ENCODE results near the gene ANO8.
"Not testable (repeated sequence)": the region's sequence is repeated elsewhere in the genome, so short reads cannot be mapped to it uniquely, and the experiment has no call there.

ANO8 gene

GRCh38 chr19:17300992-17301619 lies 33.5 kb downstream of the ANO8 start:
- Histone ChIP-seq H3K27me3 (ENCODE audit: control insufficient read depth, insufficient read depth, low read length, poor library complexity, severe bottlenecking) (no peaks in the 10 kb centered on the region), H3K4me1 (ENCODE audit: control insufficient read depth, insufficient read depth, low read length) (peaks cover 6% of the 10 kb centered on the region), H3K36me3 (ENCODE audit: control insufficient read depth, insufficient read depth, low read length) (peaks cover 12% of the 10 kb centered on the region), H3K4me3 (ENCODE audit: insufficient read depth, low read depth, low read length) (no peak overlapping the region), H3K9me3 (ENCODE audit: control insufficient read depth, low read length) (no peaks in the 10 kb centered on the region), H3K27ac (ENCODE audit: insufficient read depth, low read depth, low read length, poor library complexity, severe bottlenecking) (no peak overlapping the region)
- WGBS, 2 experiments: 94 to 95% methylated on average over 51 of the region's 51 CpGs

GRCh38 chr19:17296976-17297375 lies 37.7 kb downstream of the ANO8 start:
- Histone ChIP-seq H3K4me3 (ENCODE audit: insufficient read depth, low read depth, low read length) (no peak overlapping the region), H3K27ac (ENCODE audit: insufficient read depth, low read depth, low read length, poor library complexity, severe bottlenecking) (no peak overlapping the region), H3K27me3 (ENCODE audit: control insufficient read depth, insufficient read depth, low read length, poor library complexity, severe bottlenecking) (no peaks in the 10 kb centered on the region), H3K9me3 (ENCODE audit: control insufficient read depth, low read length) (no peaks in the 10 kb centered on the region), H3K4me1 (ENCODE audit: control insufficient read depth, insufficient read depth, low read length) (no peaks in the 10 kb centered on the region), H3K36me3 (ENCODE audit: control insufficient read depth, insufficient read depth, low read length) (peaks cover 19% of the 10 kb centered on the region)
- WGBS, 2 experiments: 95% methylated on average over 6 of the region's 6 CpGs

GRCh38 chr19:17296273-17296672 lies 38.4 kb downstream of the ANO8 start:
- WGBS, 2 experiments: 88 to 93% methylated on average over 4 of the region's 4 CpGs
- Histone ChIP-seq H3K27ac (ENCODE audit: insufficient read depth, low read depth, low read length, poor library complexity, severe bottlenecking) (no peak overlapping the region), H3K36me3 (ENCODE audit: control insufficient read depth, insufficient read depth, low read length) (peaks cover 19% of the 10 kb centered on the region), H3K9me3 (ENCODE audit: control insufficient read depth, low read length) (no peaks in the 10 kb centered on the region), H3K4me1 (ENCODE audit: control insufficient read depth, insufficient read depth, low read length) (no peaks in the 10 kb centered on the region), H3K4me3 (ENCODE audit: insufficient read depth, low read depth, low read length) (no peak overlapping the region), H3K27me3 (ENCODE audit: control insufficient read depth, insufficient read depth, low read length, poor library complexity, severe bottlenecking) (no peaks in the 10 kb centered on the region)

- H3K9me3 ChIP-seq (ENCODE audit: control insufficient read depth, low read length); H3K27me3 ChIP-seq (ENCODE audit: control insufficient read depth, insufficient read depth, low read length, poor library complexity, severe bottlenecking); H3K4me3 ChIP-seq (ENCODE audit: insufficient read depth, low read depth, low read length); H3K4me1 ChIP-seq (ENCODE audit: control insufficient read depth, insufficient read depth, low read length); H3K27ac ChIP-seq (ENCODE audit: insufficient read depth, low read depth, low read length, poor library complexity, severe bottlenecking): not testable (repeated sequence)
- 94% methylated on average over 6 of the region's 6 CpGs for WGBS, 2 experiments
- peaks cover 19% of the 10 kb centered on the region for H3K36me3 ChIP-seq (ENCODE audit: control insufficient read depth, insufficient read depth, low read length)
Observed at GRCh38 chr19:17295551-17295950, 39.1 kb downstream of the ANO8 start.

- Histone ChIP-seq H3K36me3 (ENCODE audit: control insufficient read depth, insufficient read depth, low read length) (peaks cover 19% of the 10 kb centered on the region), H3K4me3 (ENCODE audit: insufficient read depth, low read depth, low read length) (no peak overlapping the region), H3K9me3 (ENCODE audit: control insufficient read depth, low read length) (no peaks in the 10 kb centered on the region), H3K27me3 (ENCODE audit: control insufficient read depth, insufficient read depth, low read length, poor library complexity, severe bottlenecking) (no peaks in the 10 kb centered on the region), H3K4me1 (ENCODE audit: control insufficient read depth, insufficient read depth, low read length) (no peaks in the 10 kb centered on the region), H3K27ac (ENCODE audit: insufficient read depth, low read depth, low read length, poor library complexity, severe bottlenecking) (no peak overlapping the region)
- WGBS, 2 experiments: 86 to 89% methylated on average over 48 of the region's 48 CpGs
Observed at GRCh38 chr19:17294051-17294891, 40.4 kb downstream of the ANO8 start.

- no peaks in the 10 kb centered on the region for H3K4me1 ChIP-seq (ENCODE audit: control insufficient read depth, insufficient read depth, low read length)
- peaks cover 18% of the 10 kb centered on the region for H3K36me3 ChIP-seq (ENCODE audit: control insufficient read depth, insufficient read depth, low read length)
- no peak overlapping the region for H3K27ac ChIP-seq (ENCODE audit: insufficient read depth, low read depth, low read length, poor library complexity, severe bottlenecking)
- H3K9me3 ChIP-seq (ENCODE audit: control insufficient read depth, low read length): no peaks in the 10 kb centered on the region
- no peaks in the 10 kb centered on the region for H3K27me3 ChIP-seq (ENCODE audit: control insufficient read depth, insufficient read depth, low read length, poor library complexity, severe bottlenecking)
- WGBS, 2 experiments: 93 to 94% methylated on average over 14 of the region's 14 CpGs
- no peak overlapping the region for H3K4me3 ChIP-seq (ENCODE audit: insufficient read depth, low read depth, low read length)
Observed at GRCh38 chr19:17293605-17294004, 41.0 kb downstream of the ANO8 start.

GRCh38 chr19:17292301-17293074 lies 42.2 kb downstream of the ANO8 start:
- peak overlapping the region; percentile 41 for H3K4me3 ChIP-seq (ENCODE audit: insufficient read depth, low read depth, low read length)
- H3K27me3 ChIP-seq (ENCODE audit: control insufficient read depth, insufficient read depth, low read length, poor library complexity, severe bottlenecking): no peaks in the 10 kb centered on the region
- 3% methylated on average over 46 of the region's 46 CpGs for WGBS, 2 experiments
- peak overlapping the region; percentile 89 for H3K27ac ChIP-seq (ENCODE audit: insufficient read depth, low read depth, low read length, poor library complexity, severe bottlenecking)
- H3K9me3 ChIP-seq (ENCODE audit: control insufficient read depth, low read length): no peaks in the 10 kb centered on the region
- no peaks in the 10 kb centered on the region for H3K4me1 ChIP-seq (ENCODE audit: control insufficient read depth, insufficient read depth, low read length)
- H3K36me3 ChIP-seq (ENCODE audit: control insufficient read depth, insufficient read depth, low read length): peaks cover 11% of the 10 kb centered on the region

GRCh38 chr19:17289489-17289888 lies 45.2 kb downstream of the ANO8 start:
- WGBS, 2 experiments: 16 to 17% methylated on average over 22 of the region's 22 CpGs
- H3K36me3 ChIP-seq (ENCODE audit: control insufficient read depth, insufficient read depth, low read length): peaks cover 6% of the 10 kb centered on the region
- H3K27ac ChIP-seq (ENCODE audit: insufficient read depth, low read depth, low read length, poor library complexity, severe bottlenecking): no peak overlapping the region
- no peak overlapping the region for H3K4me3 ChIP-seq (ENCODE audit: insufficient read depth, low read depth, low read length)
- no peaks in the 10 kb centered on the region for H3K27me3 ChIP-seq (ENCODE audit: control insufficient read depth, insufficient read depth, low read length, poor library complexity, severe bottlenecking)
- no peaks in the 10 kb centered on the region for H3K9me3 ChIP-seq (ENCODE audit: control insufficient read depth, low read length)
- H3K4me1 ChIP-seq (ENCODE audit: control insufficient read depth, insufficient read depth, low read length): no peaks in the 10 kb centered on the region

- 93 to 94% methylated on average over 9 of the region's 9 CpGs for WGBS, 2 experiments
- no peak overlapping the region for H3K27ac ChIP-seq (ENCODE audit: insufficient read depth, low read depth, low read length, poor library complexity, severe bottlenecking)
- peaks cover 9% of the 10 kb centered on the region for H3K27me3 ChIP-seq (ENCODE audit: control insufficient read depth, insufficient read depth, low read length, poor library complexity, severe bottlenecking)
Observed at GRCh38 chr19:17286752-17287151, 47.9 kb downstream of the ANO8 start.

GRCh38 chr19:17286263-17286662 lies 48.4 kb downstream of the ANO8 start:
- Histone ChIP-seq H3K36me3 (ENCODE audit: control insufficient read depth, insufficient read depth, low read length) (no peaks in the 10 kb centered on the region), H3K4me3 (ENCODE audit: insufficient read depth, low read depth, low read length) (no peak overlapping the region), H3K27me3 (ENCODE audit: control insufficient read depth, insufficient read depth, low read length, poor library complexity, severe bottlenecking) (peaks cover 14% of the 10 kb centered on the region), H3K27ac (ENCODE audit: insufficient read depth, low read depth, low read length, poor library complexity, severe bottlenecking) (no peak overlapping the region), H3K9me3 (ENCODE audit: control insufficient read depth, low read length) (no peaks in the 10 kb centered on the region), H3K4me1 (ENCODE audit: control insufficient read depth, insufficient read depth, low read length) (no peaks in the 10 kb centered on the region)
- WGBS, 2 experiments: 93 to 94% methylated on average over 11 of the region's 11 CpGs

More at GRCh38 chr19:17286752-17287151, 47.9 kb downstream of the ANO8 start:
- Histone ChIP-seq H3K36me3 (ENCODE audit: control insufficient read depth, insufficient read depth, low read length) (no peaks in the 10 kb centered on the region), H3K9me3 (ENCODE audit: control insufficient read depth, low read length) (no peaks in the 10 kb centered on the region), H3K4me3 (ENCODE audit: insufficient read depth, low read depth, low read length) (no peak overlapping the region), H3K4me1 (ENCODE audit: control insufficient read depth, insufficient read depth, low read length) (no peaks in the 10 kb centered on the region)
